Measurements from ENCODE around the gene MYCBPAP. TPM values are rescaled to one million over a fixed set of nuclear protein-coding genes. Genes with fewer than 3 reads are reported as not detected.

Gene MYCBPAP
- total RNA-seq, 2 experiments from 2014 or later, result 6.7 to 13.9 TPM

- no peak for ATAC-seq
- Mint-ChIP-seq H3K4me1 (peaks cover 23% of the 10 kb centered on the region), H3K27ac (no peak overlapping the region), H3K9me3 (ENCODE audit: low read depth) (no peaks in the 10 kb centered on the region), H3K36me3 (no peaks in the 10 kb centered on the region), H3K4me3 (no peak overlapping the region), H3K27me3 (peaks cover 6% of the 10 kb centered on the region)
- CTCF ChIA-PET, result interaction anchor here (0.6 to 2.8 kb wide), 10 partner anchors 9 to 333 kb away, joined by 3 to 19 read pairs (median 4); partner anchors contain the start of genes LRRC59 and SPATA20
- no peak for DNase-seq
Measured at GRCh38 chr17:50502301-50502990, 5.8 kb upstream of the MYCBPAP start.

DNA sequence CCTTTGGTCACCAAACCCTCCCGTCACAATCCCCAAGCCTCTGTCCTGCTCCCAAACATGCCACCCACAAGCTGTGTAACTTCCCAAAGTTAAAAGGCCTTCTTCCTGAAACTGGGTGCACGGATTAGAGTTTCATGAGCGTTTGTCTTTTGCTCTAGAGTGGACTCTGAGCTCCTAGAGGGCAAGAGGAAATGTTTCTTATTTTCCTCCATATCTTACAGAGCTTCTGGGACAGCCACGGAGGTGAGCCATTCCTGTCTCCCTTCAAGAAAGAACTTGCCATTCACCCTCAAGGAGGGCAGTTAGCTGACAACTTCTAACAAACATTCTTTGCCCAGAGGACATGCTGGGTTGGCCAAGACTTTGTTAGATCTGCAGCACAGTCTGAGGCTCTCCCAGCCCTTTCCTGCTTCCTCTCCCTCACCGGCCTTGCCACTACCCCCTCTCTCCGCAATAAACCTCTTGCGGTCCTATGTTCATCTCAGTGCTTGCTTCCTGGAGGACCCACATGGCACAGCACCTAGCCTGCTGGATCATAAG, 2.6 kb upstream of the MYCBPAP start:
- Mint-ChIP-seq H3K9me3 (ENCODE audit: low read depth) (no peaks in the 10 kb centered on the region), H3K4me3 (no peak overlapping the region), H3K27ac (no peak overlapping the region), H3K27me3 (peaks cover 6% of the 10 kb centered on the region), H3K4me1 (peaks cover 42% of the 10 kb centered on the region), H3K36me3 (no peaks in the 10 kb centered on the region)
- CTCF ChIA-PET, result interaction anchor here (0.6 to 2.8 kb wide), 5 partner anchors 9 to 274 kb away, joined by 3 to 11 read pairs (median 3); no protein-coding TSS in a partner anchor
- ATAC-seq, result no peak
- DNase-seq, result no peak

DNA sequence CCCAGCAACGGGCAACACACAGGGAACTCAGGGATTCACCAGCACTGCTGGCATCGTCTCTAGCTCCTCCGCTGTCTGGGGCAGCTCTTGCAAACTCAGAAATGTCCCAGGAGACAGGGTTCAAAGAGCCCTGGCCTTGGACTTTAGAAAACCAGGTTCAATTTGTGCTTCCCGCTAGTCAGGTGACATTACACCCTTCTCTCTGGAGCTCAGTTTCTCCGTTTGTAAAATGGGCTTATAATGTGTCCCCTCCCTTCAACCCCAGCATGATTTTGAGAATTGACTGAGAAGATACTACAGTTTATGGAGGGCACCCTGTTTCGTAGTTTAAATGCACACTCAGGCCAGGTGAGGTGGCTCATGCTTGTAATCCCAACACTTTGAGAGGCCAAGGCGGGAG, 1.9 kb upstream of the MYCBPAP start:
- H3K9me3 Mint-ChIP-seq (ENCODE audit: low read depth), result no peaks in the 10 kb centered on the region
- peak overlapping the region; percentile 21 for H3K4me3 Mint-ChIP-seq
- ATAC-seq, result no peak
- no peaks in the 10 kb centered on the region for H3K36me3 Mint-ChIP-seq
- no peak overlapping the region for H3K27ac Mint-ChIP-seq
- peaks cover 6% of the 10 kb centered on the region for H3K27me3 Mint-ChIP-seq
- CTCF ChIA-PET, result interaction anchor here (1.0 to 2.8 kb wide), 4 partner anchors 9 to 119 kb away, joined by 3 to 11 read pairs (median 4); no protein-coding TSS in a partner anchor
- peaks cover 49% of the 10 kb centered on the region for H3K4me1 Mint-ChIP-seq
- no peak for DNase-seq

GRCh38 chr17:50508573-50509460, 578 bp downstream of the MYCBPAP start:
- no peak for ATAC-seq
- Mint-ChIP-seq H3K9me3 (ENCODE audit: low read depth) (no peaks in the 10 kb centered on the region), H3K36me3 (no peaks in the 10 kb centered on the region), H3K4me3 (peak overlapping the region; percentile 87), H3K27me3 (peaks cover 6% of the 10 kb centered on the region), H3K27ac (peak overlapping the region; percentile 83), H3K4me1 (peaks cover 46% of the 10 kb centered on the region)
- DNase-seq, result no peak
- CTCF ChIA-PET, result interaction anchor here (0.7 to 1.7 kb wide), 2 partner anchors 29 to 308 kb away, joined by 3 to 10 read pairs; partner anchors contain the start of gene COL1A1

DNA sequence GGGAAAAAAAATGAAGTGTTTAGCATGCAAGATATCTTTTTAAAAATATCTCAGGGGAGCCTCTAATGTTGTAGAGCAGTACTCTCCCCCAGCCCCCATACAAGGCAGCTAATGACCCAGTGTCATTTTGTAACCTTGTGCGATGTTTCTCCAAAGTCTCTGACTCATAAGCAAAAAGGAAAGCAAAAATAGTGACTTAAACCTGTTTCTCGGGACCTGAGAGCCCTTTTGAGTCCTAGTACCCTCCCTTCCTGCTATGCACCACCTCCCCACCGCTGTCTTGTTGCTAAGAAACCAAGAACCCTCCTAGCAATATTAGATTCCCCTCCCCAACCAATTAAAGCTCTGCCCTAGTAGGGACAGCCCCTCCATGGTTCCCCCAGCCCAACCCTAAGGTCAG, 2.8 kb downstream of the MYCBPAP start:
- Mint-ChIP-seq H3K27ac (peak overlapping the region; percentile 85), H3K36me3 (no peaks in the 10 kb centered on the region), H3K4me3 (peak overlapping the region; percentile 45), H3K9me3 (ENCODE audit: low read depth) (no peaks in the 10 kb centered on the region), H3K4me1 (peaks cover 36% of the 10 kb centered on the region), H3K27me3 (peaks cover under 1% of the 10 kb centered on the region)
- ATAC-seq (peak; percentile 78), DNase-seq (peak; percentile 86)
- CTCF ChIA-PET, result interaction anchor here (0.6 to 1.9 kb wide), 7 partner anchors 9 to 199 kb away, joined by 4 to 7 read pairs (median 4); partner anchors contain the start of gene LRRC59

DNA sequence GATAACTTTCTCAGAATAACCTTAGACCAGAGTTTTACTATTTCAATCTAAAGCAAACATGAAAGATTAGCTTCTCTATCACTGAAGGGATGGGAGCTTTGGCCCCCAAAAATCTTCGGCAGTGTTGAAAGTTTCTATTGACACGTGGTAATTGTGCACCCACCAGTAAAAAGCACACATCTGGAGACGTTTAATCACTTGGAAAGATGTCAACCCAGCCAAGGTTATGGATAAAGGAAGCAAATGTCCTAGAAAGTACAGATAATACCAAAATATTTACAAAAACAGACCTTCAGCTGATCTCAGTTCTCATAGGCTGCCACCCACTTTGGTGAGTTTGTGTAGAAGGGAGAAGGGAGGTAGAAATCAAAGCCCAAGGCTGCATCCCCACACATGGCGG, 5.3 kb downstream of the MYCBPAP start:
- Mint-ChIP-seq H3K27ac (no peak overlapping the region), H3K9me3 (ENCODE audit: low read depth) (no peaks in the 10 kb centered on the region), H3K27me3 (no peaks in the 10 kb centered on the region), H3K36me3 (no peaks in the 10 kb centered on the region), H3K4me3 (no peak overlapping the region), H3K4me1 (peaks cover 32% of the 10 kb centered on the region)
- CTCF ChIA-PET, result interaction anchor here (1.2 kb wide), 1 partner anchor 23 kb away, joined by 3 read pairs; no protein-coding TSS in a partner anchor
- DNase-seq, result no peak
- no peak for ATAC-seq

GRCh38 chr17:50514388-50514787, 6.1 kb downstream of the MYCBPAP start:
- no peak for ATAC-seq
- no peaks in the 10 kb centered on the region for H3K9me3 Mint-ChIP-seq (ENCODE audit: low read depth)
- H3K36me3 Mint-ChIP-seq, result no peaks in the 10 kb centered on the region
- H3K27ac Mint-ChIP-seq, result no peak overlapping the region
- no peaks in the 10 kb centered on the region for H3K27me3 Mint-ChIP-seq
- H3K4me3 Mint-ChIP-seq, result no peak overlapping the region
- H3K4me1 Mint-ChIP-seq, result peaks cover 25% of the 10 kb centered on the region
- DNase-seq, result no peak
- CTCF ChIA-PET, result interaction anchor here (0.9 to 1.1 kb wide), 4 partner anchors 9 to 117 kb away, joined by 3 read pairs; partner anchors contain the start of gene LRRC59

DNA sequence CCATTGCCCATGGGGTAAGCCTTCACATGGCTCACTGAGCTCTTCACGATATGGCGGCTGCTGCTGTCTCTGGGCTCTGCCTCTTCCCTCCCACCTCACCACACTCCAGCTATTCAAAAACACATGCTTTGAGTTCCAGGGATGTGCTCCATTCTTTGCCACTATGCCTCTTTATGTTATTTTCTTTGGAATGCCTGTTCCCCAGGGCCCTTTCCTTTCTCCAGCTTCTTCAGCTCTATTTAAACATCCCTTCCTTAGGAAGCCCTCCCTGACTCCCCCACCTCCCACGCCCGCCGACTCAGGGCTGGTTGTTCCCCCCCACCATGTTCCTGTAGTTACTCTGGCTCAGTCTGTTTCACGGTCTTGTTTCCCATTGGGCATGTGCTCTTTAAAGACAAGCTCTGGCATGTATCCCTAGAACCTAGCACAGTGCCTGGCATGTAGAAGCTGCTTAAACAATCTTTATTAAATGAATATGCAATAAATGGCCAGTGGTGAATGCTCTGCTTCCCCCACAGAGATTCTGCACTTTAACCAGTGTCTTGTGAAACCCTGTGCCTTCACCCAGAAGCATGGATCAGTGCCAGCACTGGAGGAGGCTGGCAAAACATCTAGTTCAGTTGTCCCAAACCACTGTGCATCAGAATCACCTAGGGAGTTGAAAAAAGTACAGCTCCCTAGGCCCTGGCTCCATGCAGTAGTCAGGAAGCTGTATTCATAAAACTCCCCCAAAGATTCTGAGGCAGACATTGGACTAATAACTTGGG, 6.9 kb downstream of the MYCBPAP start:
- ATAC-seq (no peak), DNase-seq (no peak)
- H3K36me3 Mint-ChIP-seq, result no peaks in the 10 kb centered on the region
- no peaks in the 10 kb centered on the region for H3K9me3 Mint-ChIP-seq (ENCODE audit: low read depth)
- no peak overlapping the region for H3K4me3 Mint-ChIP-seq
- H3K27ac Mint-ChIP-seq, result no peak overlapping the region
- peaks cover 19% of the 10 kb centered on the region for H3K4me1 Mint-ChIP-seq
- CTCF ChIA-PET, result interaction anchor here (0.9 to 1.8 kb wide), 7 partner anchors 10 to 118 kb away, joined by 3 to 5 read pairs (median 3); partner anchors contain the start of gene LRRC59
- no peaks in the 10 kb centered on the region for H3K27me3 Mint-ChIP-seq

- no peak overlapping the region for H3K4me3 Mint-ChIP-seq
- peaks cover 6% of the 10 kb centered on the region for H3K4me1 Mint-ChIP-seq
- no peak for ATAC-seq
- no peaks in the 10 kb centered on the region for H3K36me3 Mint-ChIP-seq
- no peaks in the 10 kb centered on the region for H3K27me3 Mint-ChIP-seq
- H3K9me3 Mint-ChIP-seq (ENCODE audit: low read depth), result no peaks in the 10 kb centered on the region
- no peak for DNase-seq
- CTCF ChIA-PET, result interaction anchor here (0.5 to 1.8 kb wide), 2 partner anchors 16 to 183 kb away, joined by 3 to 5 read pairs; no protein-coding TSS in a partner anchor
- no peak overlapping the region for H3K27ac Mint-ChIP-seq
Measured at GRCh38 chr17:50517011-50517410, 8.8 kb downstream of the MYCBPAP start.

- no peak overlapping the region for H3K4me3 Mint-ChIP-seq
- DNase-seq, result no peak
- CTCF ChIA-PET, result interaction anchor here (0.5 kb wide), 1 partner anchor 183 kb away, joined by 3 read pairs; no protein-coding TSS in a partner anchor
- no peak overlapping the region for H3K27ac Mint-ChIP-seq
- H3K27me3 Mint-ChIP-seq, result no peaks in the 10 kb centered on the region
- no peaks in the 10 kb centered on the region for H3K9me3 Mint-ChIP-seq (ENCODE audit: low read depth)
- no peaks in the 10 kb centered on the region for H3K36me3 Mint-ChIP-seq
- H3K4me1 Mint-ChIP-seq, result peaks cover 2% of the 10 kb centered on the region
- ATAC-seq, result no peak
Measured at GRCh38 chr17:50517504-50518383, 9.5 kb downstream of the MYCBPAP start.

DNA sequence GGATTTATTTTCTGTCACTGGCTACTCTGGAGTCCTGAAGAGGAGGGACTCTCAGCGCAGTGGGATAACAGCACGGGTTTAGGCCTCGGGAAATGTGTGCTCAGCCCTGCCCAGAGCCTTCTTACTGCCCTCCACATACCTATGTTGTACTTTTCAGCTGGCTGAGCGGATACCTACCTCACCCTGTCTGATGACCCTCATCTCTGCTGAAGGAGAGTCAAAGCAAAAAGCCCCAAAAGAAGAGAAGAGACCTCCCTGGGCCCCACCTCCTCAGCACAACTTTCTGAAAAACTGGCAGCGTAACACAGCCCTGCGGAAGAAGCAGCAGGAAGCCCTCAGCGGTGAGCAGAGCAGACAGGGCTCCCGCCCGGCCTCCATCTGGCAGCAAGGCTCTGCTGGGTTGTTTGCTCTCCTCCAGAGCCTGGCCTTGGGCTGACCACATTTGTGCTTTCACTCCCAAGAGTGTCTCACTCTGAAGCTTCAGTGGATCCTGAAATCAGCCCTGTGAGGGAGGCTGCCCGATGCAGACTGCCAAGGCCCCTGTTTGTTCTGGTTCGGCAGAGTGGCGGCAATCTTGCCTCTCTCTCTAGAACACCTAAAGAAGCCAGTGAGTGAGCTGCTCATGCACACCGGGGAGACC, 10.3 kb downstream of the MYCBPAP start:
- Mint-ChIP-seq H3K4me3 (no peak overlapping the region), H3K27me3 (no peaks in the 10 kb centered on the region), H3K36me3 (no peaks in the 10 kb centered on the region), H3K4me1 (peaks cover 2% of the 10 kb centered on the region), H3K9me3 (ENCODE audit: low read depth) (no peaks in the 10 kb centered on the region), H3K27ac (no peak overlapping the region)
- ATAC-seq (no peak), DNase-seq (no peak)
- CTCF ChIA-PET, result interaction anchor here (0.7 to 1.3 kb wide), 3 partner anchors 15 to 353 kb away, joined by 3 read pairs; partner anchors contain the start of genes EPN3 and SGCA

Measured in activated CD8-positive, alpha-beta memory T cell treated with anti-CD3 and anti-CD28 coated beads, Interleukin-2, amount 10 ng/mL, durations not matched to agents 7 days and 5 days (primary cell).